Lower leg skin (tissue), 4 donors: Measurements from ENCODE around the gene CYRIA. TPM values are rescaled to one million over a fixed set of nuclear protein-coding genes. Genes with fewer than 3 reads are reported as not detected.

ENCODE experiments used
- DNase-seq, 2 donors: peaks; one replicate each; pipeline ENCODE4 v3.0.0-alpha.2; 2019; ENCODE audit warnings: low spot score in 2 of 2
- H3K4me3 ChIP-seq: fragments of 200-600 bp; sonication (generic); 2 replicates; pipeline ENCODE4 v1.5.1; 2017; ENCODE audit warnings: mild to moderate bottlenecking, low read depth; ENCODE audit not compliant: poor library complexity, severe bottlenecking
- POLR2A ChIP-seq, 2 donors: fragments of 450-650 bp; IDR thresholded peaks; one replicate each; pipeline ENCODE4 v1.6.1; 2016 to 2017; ENCODE audit warnings: antibody characterized with exemption in 2 of 2, mild to moderate bottlenecking in 1 of 2, moderate library complexity in 1 of 2
- WGBS, 2 donors: methylation state at CpG; one replicate each; pipeline ENCODE4 v1.1.5; 2018; 5-methylcytosine and 5-hydroxymethylcytosine counted together
- intact Hi-C: fragments of 100-400 bp; cut with DNase I; formaldehyde crosslinking; loops from one replicate; pipeline ENCODE4 v1.15.0; 2023; ENCODE audit warnings: low total_unique reads
- total RNA-seq, 4 donors: library from RNA; depleted of rRNA; stranded (reverse); fragments of >200 nt; gene quantifications; one replicate each; pipeline ENCODE4 v1.1.0, GENCODE V29; 2016
- TF ChIP-seq, protein P1 (sequence below), 3 donors: fragments of 450-650 bp; IDR thresholded peaks; one replicate each; pipeline ENCODE4 v1.5.1; 2016; ENCODE audit warnings: antibody characterized with exemption in 3 of 3, mild to moderate bottlenecking in 3 of 3, moderate library complexity in 2 of 3

Gene CYRIA
- total RNA-seq, 4 donors from 2014 or later = 0.80 to 5.5 (median 1.6) TPM

DNA sequence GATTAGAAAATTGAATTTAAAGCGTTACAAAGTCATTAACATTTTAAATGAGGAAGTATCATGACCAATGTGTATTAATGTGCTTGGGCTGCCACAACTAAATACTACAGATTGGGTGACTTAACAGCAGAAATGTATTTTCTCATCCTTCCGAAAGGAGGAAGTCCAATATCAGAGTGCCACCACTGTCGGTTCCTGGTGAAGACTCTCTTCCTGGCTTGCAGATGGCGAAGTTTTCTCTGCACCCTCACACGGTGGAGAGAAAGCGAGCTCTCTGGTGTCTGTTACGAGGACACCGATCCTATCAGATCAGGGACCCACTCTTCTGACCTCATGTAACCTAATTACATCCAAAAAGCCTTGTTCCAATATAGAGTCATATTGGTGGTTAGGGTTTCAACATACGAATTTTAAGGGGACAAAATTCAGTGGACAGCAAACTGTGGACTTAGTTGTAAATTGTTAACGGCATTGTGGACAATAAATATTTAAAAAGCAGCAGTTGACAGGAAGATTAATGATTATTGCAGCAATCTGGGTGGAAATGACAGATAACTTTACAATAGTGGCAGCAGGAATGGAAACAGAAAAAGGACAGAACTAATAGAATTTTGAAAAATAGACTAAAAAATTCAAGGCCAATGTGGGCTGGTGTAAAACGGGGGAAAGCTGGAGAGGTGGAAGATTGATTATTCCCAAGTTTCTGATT lies 35.1 kb upstream of the CYRIA start:
- H3K4me3 ChIP-seq = no peak overlapping the region
- intact Hi-C loops = no loop called here
- DNase-seq = no peak
- TF ChIP-seq, protein P1, sequence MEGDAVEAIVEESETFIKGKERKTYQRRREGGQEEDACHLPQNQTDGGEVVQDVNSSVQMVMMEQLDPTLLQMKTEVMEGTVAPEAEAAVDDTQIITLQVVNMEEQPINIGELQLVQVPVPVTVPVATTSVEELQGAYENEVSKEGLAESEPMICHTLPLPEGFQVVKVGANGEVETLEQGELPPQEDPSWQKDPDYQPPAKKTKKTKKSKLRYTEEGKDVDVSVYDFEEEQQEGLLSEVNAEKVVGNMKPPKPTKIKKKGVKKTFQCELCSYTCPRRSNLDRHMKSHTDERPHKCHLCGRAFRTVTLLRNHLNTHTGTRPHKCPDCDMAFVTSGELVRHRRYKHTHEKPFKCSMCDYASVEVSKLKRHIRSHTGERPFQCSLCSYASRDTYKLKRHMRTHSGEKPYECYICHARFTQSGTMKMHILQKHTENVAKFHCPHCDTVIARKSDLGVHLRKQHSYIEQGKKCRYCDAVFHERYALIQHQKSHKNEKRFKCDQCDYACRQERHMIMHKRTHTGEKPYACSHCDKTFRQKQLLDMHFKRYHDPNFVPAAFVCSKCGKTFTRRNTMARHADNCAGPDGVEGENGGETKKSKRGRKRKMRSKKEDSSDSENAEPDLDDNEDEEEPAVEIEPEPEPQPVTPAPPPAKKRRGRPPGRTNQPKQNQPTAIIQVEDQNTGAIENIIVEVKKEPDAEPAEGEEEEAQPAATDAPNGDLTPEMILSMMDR (IDR thresholded peaks at IDR 0.05) = no peak
- TF ChIP-seq POLR2A (IDR thresholded peaks at IDR 0.05) = no peak
- 64 to 65% methylated on average over 11 of the region's 11 CpGs for WGBS, 2 donors

DNA sequence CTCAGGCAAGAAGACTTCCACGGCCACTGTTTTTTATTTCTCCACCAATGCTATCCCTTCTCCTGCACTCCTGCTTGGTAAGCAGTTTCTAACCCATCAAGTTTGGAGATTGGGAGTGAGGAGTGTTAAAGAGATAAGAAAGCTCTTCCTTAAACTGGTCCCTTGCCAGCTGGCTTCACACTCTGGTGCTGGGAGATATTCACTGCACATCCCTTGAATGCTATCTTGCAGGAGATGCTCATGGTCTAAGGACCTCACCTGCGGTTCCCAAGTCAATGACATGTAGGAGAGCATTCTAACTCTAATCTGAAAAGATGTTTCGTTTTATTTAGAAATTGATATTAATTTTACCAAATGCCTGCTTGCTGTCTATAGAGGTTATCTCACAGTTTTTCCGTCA lies 28.2 kb upstream of the CYRIA start:
- intact Hi-C loops = no loop called here
- WGBS, 2 donors = 81 to 82% methylated on average over 4 of the region's 4 CpGs
- no peak for DNase-seq
- no peak for TF ChIP-seq POLR2A (IDR thresholded peaks at IDR 0.05)
- TF ChIP-seq, protein P1 (IDR thresholded peaks at IDR 0.05) = no peak
- H3K4me3 ChIP-seq = no peak overlapping the region

DNA sequence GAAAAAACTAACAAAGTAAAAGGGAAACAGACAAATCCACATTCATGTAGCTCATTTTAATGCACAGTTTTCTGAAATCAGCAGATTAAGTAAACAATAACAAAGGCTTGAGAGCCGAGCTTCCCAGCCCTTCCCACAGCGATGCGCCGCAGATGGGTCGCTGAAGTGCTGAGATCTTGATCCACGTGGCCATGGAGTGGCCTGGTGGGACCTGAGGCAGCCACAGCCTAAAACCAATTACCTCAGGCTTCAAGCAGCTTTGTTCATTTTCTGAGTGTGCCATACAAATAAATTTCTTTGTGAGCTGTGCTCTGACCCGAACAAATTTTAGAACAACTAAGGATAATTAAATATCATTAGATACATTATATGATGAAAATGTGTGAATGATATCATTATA lies 25.6 kb upstream of the CYRIA start:
- WGBS, 2 donors = 86 to 89% methylated on average over 7 of the region's 7 CpGs
- no peak for DNase-seq
- intact Hi-C loops = no loop called here
- TF ChIP-seq, protein P1 (IDR thresholded peaks at IDR 0.05) = no peak
- no peak for TF ChIP-seq POLR2A (IDR thresholded peaks at IDR 0.05)
- H3K4me3 ChIP-seq = no peak overlapping the region

DNA sequence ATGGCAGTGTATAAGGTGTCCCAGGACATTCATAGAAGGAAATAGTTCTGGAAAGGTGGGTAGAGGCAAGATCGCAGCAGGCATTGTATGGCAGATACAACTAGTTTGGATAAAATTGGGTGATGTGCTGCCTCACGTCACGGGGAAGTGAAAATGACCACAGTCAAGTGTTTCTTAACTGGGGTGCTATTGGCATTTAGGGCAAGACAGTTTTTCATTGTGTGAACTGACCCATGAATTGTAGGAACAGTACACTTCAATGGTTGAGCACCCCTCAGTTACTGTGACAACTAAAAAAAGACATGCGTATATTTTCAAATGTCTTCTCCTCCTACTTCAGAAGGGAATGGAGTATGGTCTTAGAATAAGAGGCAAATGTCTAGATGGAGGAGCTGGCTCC lies 22.3 kb upstream of the CYRIA start:
- TF ChIP-seq, protein P1 (IDR thresholded peaks at IDR 0.05) = no peak
- TF ChIP-seq POLR2A (IDR thresholded peaks at IDR 0.05) = no peak
- no peak for DNase-seq
- no peak overlapping the region for H3K4me3 ChIP-seq
- WGBS, 2 donors = 90 to 95% methylated on average over 4 of the region's 4 CpGs
- intact Hi-C loops = no loop called here

DNA sequence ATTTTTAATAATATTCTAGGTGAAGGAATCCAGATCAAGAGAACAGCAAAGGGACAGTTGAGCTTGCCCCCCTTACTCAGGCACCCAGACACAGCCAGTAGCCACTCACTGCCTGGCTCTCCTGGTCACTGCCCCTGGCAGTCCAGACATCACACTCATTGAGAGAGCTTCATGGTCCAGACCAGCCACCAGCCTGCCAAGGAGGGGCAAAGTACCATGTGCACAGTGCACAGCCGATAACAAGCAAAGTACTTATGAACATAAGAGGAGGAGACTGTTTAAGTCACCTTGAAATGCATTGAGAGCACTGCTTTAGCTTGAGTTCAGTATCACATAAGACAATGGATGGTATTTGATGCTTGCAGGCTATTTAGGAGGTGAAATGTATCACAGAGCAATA lies 21.6 kb upstream of the CYRIA start:
- no peak for DNase-seq
- intact Hi-C loops = no loop called here
- H3K4me3 ChIP-seq = no peak overlapping the region
- 93 to 100% methylated on average over 1 of the region's 1 CpG for WGBS, 2 donors
- no peak for TF ChIP-seq POLR2A (IDR thresholded peaks at IDR 0.05)
- TF ChIP-seq, protein P1 (IDR thresholded peaks at IDR 0.05) = no peak

DNA sequence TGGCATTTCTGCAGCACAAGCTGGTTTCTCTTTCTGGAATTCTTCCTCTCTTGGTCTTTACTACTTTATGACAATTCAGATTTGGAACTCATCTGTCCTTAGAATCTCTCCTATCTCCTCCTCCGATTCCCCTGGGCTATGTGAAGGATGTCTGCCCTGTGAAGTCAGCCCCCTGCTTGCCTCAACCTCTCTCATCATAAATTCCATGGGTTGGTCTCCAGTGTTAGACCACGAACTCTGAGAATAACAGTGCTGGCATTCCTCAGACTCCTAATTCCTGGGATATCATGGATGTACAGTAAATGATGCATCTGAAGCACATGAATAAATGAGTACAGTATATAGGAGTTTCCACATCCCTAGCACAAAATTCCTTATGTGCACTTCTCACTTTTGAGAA lies 21.0 kb upstream of the CYRIA start:
- TF ChIP-seq, protein P1 (IDR thresholded peaks at IDR 0.05) = no peak
- TF ChIP-seq POLR2A (IDR thresholded peaks at IDR 0.05) = no peak
- no peak overlapping the region for H3K4me3 ChIP-seq
- intact Hi-C loops = no loop called here
- DNase-seq = no peak
- 74 to 83% methylated on average over 2 of the region's 2 CpGs for WGBS, 2 donors
